GM12872 (cell line): ENCODE results near the gene PDXP.
A peak's percentile ranks its signal among the peaks of the same experiment; 100 is the strongest.

ENCODE experiments used
- TF ChIP-seq, protein P1 (sequence below): IDR thresholded peaks from 3 replicates; pipeline ENCODE4 v1.5.1; 2011; ENCODE audit warnings: low read depth, mild to moderate bottlenecking, low read length, moderate library complexity; ENCODE audit not compliant: insufficient read depth

The PDXP gene

DNA sequence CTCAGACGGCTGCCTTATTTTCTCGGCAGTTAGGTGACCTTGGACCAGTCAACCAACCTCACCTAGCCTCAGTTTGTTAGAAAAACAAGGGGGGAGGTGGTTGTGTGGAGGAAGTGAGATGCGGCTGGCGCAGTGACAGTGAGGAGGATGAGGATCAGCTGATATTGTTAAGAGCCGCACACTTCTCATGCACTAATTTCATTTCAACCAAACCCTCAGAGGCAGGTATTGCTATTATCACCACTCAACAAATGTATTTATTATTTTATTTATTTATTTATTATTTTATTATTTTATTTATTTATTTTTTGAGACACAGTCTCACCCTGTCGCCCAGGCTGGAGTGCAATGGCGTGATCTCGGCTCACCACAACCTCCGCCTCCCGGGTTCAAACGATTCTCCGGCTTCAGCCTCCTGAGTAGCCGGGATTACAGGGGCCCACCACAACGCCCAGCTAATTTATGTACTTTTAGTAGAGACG, 19.0 kb downstream of the PDXP start:
- TF ChIP-seq, protein P1, sequence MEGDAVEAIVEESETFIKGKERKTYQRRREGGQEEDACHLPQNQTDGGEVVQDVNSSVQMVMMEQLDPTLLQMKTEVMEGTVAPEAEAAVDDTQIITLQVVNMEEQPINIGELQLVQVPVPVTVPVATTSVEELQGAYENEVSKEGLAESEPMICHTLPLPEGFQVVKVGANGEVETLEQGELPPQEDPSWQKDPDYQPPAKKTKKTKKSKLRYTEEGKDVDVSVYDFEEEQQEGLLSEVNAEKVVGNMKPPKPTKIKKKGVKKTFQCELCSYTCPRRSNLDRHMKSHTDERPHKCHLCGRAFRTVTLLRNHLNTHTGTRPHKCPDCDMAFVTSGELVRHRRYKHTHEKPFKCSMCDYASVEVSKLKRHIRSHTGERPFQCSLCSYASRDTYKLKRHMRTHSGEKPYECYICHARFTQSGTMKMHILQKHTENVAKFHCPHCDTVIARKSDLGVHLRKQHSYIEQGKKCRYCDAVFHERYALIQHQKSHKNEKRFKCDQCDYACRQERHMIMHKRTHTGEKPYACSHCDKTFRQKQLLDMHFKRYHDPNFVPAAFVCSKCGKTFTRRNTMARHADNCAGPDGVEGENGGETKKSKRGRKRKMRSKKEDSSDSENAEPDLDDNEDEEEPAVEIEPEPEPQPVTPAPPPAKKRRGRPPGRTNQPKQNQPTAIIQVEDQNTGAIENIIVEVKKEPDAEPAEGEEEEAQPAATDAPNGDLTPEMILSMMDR, result no peak

DNA sequence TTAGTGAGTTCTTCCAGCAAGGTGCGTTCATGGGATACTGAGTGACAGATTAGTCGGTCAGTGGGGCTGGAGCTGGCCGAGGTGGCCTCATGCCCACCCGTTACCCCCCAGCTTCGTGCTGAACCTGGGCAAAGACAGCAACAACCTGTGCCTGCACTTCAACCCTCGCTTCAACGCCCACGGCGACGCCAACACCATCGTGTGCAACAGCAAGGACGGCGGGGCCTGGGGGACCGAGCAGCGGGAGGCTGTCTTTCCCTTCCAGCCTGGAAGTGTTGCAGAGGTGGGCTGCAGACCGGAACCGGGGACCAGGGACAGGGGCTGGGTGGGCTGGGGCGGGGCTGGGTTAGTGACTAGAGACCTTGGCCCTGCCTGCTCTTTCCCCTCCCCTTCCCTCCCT, 19.8 kb downstream of the PDXP start:
- TF ChIP-seq, protein P1, result no peak

DNA sequence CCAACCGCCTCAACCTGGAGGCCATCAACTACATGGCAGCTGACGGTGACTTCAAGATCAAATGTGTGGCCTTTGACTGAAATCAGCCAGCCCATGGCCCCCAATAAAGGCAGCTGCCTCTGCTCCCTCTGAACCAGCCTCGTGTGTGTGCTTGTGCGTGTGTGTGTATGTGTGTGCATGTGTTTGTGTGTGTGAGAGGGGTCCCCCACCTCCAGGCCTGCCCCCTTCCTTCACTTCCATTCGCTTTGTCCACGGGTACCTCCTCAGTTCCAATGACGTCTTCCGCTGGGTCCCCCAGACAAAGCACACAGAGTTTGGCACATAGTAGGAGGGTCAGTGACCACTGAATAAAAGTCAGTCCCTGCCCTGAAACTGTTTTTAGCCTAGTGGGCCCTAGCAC, 21.1 kb downstream of the PDXP start:
- TF ChIP-seq, protein P1, result no peak

DNA sequence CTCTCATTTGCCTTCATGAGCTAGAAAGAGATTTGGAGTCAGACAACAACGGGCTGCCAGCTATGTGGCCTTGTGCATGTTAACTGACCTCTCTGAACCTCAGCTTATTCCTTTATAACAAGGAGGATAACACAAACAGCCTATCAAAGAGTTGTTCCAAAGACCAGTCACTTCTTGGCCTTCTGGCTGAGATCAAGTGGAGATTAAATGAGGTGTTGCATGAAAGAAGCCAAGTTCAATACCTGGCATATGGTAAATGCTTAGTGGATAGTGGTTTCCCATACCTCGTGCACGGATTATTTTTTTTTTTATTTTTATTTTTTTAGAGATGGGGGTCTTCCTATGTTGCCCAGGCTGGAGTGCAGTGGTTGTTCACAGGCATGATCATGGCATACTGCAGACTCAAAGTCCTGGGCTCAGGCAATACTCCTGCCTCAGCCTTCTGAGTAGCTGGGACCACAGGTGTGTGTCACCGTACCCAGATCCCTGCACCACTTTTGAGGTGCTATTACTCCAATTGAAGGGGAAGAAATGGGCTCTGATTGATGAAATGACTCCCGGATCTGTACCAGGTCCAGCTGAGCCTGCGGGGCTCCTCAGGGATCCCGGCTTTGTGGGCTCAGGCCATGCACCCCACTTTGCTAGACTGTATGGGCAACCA, 21.8 kb downstream of the PDXP start:
- TF ChIP-seq, protein P1, result no peak

DNA sequence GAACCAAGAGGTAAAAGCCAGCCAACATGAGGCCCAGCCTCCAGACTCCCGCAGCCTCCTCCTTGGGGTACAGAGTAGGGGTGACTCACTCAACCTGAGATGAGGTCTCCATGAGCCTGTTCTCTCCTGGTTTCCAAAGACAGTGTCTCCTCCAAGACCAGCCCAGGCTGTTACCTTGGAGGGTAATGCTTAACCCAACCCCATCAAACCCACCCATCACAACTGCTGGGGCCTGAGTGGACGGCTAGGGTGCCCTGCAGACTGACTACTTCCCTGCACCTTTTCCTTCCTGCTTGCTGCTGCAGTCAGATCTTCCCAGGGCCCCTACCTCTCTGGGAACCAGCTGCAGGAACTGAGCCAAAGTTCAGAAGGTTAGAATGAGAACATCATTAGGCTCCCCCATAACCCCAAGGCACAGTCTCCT, 22.5 kb downstream of the PDXP start:
- TF ChIP-seq, protein P1, result no peak

DNA sequence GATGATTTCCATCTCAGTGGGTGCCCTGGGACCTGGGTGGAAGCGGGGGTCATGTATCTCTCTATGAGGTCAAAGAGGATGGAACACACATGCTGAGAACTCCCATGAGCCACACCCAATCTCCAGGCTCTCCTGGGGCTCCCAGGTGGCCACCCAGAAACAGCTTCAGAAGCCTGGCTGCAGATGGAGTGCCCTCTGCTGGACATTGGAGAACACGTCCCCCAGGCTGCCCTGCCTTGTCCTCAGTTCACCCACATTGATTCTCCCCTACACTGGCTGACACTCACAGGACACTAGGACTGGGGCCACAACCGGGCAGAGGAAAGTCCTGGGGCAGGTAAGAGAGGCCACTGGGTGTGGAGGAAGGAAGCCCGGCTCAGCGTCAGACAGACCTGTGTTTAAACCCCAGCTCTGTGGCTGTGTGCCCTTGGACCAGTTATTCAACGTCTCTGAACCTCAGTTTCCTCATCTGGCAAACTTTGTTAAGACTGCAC, 23.1 kb downstream of the PDXP start:
- TF ChIP-seq, protein P1, result peak; percentile 96

DNA sequence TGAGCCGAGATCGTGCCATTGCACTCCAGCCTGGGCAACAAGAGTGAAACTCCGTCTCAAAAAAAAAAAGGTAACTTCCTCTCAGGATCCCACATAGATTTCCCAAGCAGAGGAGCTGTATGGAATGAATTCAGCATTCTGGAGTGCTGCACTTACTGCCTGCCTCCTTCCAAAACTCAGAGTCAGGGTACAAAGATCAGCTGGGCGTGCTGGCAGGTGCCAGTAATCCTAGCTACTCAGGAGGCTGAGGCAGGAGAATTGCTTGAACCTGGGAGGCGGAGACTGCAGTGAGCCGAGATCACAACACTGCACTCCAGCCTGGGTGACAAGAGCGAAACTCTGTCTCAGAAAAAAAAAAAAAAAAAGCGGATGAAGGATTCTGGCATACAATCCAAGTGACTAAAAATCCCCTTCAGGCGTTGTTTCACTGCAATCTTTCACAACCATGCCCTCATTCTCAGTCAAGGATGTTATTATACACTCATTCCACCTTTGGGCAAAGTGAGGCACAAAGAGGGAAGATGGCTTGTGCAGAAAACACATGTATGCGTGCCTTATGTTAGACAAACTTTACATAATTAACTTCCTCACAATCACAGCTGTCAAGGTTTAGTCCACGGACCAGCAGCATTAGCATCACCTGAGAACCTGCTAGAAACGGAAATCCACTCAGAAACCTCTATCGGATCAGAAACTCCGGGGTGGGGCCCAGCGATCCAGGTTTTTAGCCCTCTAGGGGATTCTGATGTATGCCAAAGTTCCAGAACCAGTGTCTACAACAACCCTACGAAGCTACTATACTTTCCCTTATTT, 26.5 kb downstream of the PDXP start:
- TF ChIP-seq, protein P1, result no peak
